Neural crest cell (in vitro differentiated cells): Measurements from ENCODE around the gene KLK10. TPM values are rescaled to one million over a fixed set of nuclear protein-coding genes. Genes with fewer than 3 reads are reported as not detected.

Experiments
- DNase-seq: peaks from one replicate; pipeline ENCODE4 v3.0.0; 2021; ENCODE audit warnings: low read depth, mixed read lengths, low spot score
- H3K27ac Mint-ChIP-seq: one replicate; pipeline ENCODE4 v1.8.0; 2021; ENCODE audit warnings: mild to moderate bottlenecking, mixed read lengths; ENCODE audit not compliant: unreplicated experiment
- H3K27me3 Mint-ChIP-seq: 2 replicates; pipeline ENCODE4 v1.8.0; 2021; ENCODE audit warnings: low read depth, mild to moderate bottlenecking, mixed read lengths
- H3K36me3 Mint-ChIP-seq: 2 replicates; pipeline ENCODE4 v1.8.0; 2021; ENCODE audit warnings: low read depth, mild to moderate bottlenecking, mixed read lengths
- H3K4me1 Mint-ChIP-seq: 2 replicates; pipeline ENCODE4 v1.8.0; 2021; ENCODE audit warnings: mixed read lengths
- H3K4me3 Mint-ChIP-seq: one replicate; pipeline ENCODE4 v1.8.0; 2021; ENCODE audit warnings: mild to moderate bottlenecking, mixed read lengths
- H3K9me3 Mint-ChIP-seq: 2 replicates; pipeline ENCODE4 v1.8.0; 2021; ENCODE audit warnings: mixed read lengths
- total RNA-seq: library from RNA; stranded (reverse); gene quantifications from 2 replicates; pipeline ENCODE4 v1.2.1, GENCODE V29; 2021
- TF ChIP-seq, protein P1 (sequence below): fragments of 200-600 bp; sonication (generic); conservative IDR thresholded peaks from 2 replicates; pipeline ENCODE4 v1.5.0; 2021; ENCODE audit warnings: antibody characterized with exemption, mild to moderate bottlenecking

The KLK10 gene
- total RNA-seq, 1 donor from 2014 or later = not detected

DNA sequence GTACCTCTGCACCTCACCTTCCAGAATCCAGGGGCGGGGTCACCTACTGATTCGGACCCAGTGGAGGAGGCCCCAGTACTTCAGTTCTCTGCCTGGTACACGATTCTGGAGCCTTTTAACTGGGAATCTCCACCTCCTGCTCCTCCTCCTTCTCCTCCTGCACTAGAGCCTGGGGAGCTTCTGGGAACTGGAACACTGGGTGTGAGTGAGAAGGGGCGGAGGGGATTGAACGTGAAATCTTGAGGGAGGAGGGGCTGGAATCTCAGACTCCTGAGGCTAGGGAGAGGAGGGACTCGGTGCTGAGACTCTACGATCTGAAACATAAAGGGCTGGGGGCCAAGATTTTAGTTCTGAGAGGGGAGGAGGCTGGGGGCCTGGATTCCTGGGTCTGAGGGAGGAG is 18.0 kb downstream of the KLK10 start, which contains the start of gene KLK8:
TSS of gene KLK8 (minus strand) at position 90 of the 400 bp plus-strand sequence. CDS start 437 bp downstream, outside the sequence.
- peak within 1 kb of the TSS; percentile 27 for H3K27ac Mint-ChIP-seq
- H3K9me3 Mint-ChIP-seq = no peaks in the 10 kb centered on the region
- no peak for DNase-seq
- H3K4me1 Mint-ChIP-seq = no peaks in the 10 kb centered on the region
- no peaks in the 10 kb centered on the region for H3K36me3 Mint-ChIP-seq
- peaks cover 76% of the 10 kb centered on the region for H3K27me3 Mint-ChIP-seq
- H3K4me3 Mint-ChIP-seq = no peak within 1 kb of the TSS
- TF ChIP-seq, protein P1, sequence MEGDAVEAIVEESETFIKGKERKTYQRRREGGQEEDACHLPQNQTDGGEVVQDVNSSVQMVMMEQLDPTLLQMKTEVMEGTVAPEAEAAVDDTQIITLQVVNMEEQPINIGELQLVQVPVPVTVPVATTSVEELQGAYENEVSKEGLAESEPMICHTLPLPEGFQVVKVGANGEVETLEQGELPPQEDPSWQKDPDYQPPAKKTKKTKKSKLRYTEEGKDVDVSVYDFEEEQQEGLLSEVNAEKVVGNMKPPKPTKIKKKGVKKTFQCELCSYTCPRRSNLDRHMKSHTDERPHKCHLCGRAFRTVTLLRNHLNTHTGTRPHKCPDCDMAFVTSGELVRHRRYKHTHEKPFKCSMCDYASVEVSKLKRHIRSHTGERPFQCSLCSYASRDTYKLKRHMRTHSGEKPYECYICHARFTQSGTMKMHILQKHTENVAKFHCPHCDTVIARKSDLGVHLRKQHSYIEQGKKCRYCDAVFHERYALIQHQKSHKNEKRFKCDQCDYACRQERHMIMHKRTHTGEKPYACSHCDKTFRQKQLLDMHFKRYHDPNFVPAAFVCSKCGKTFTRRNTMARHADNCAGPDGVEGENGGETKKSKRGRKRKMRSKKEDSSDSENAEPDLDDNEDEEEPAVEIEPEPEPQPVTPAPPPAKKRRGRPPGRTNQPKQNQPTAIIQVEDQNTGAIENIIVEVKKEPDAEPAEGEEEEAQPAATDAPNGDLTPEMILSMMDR = no peak

DNA sequence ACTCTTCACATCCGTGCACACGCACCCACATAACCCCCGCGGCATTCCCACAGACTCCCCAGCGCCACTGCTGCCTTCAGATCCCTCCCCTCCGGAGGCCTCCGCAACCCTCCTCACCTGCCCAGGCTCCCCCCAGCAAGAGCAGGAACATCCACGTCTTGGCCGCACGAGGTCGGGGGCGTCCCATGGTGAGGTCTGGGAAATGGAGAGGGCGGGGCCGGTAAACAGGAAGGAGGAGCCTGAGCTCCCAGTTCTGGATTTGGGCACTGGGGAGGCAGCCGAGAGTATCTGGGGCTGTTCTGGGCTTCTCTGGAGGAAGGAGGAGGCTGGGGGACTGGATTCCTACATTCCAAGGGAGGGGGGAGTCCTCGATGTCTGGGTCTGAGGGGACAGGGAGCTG is 18.5 kb downstream of the KLK10 start:
- no peak for DNase-seq
- peaks cover 76% of the 10 kb centered on the region for H3K27me3 Mint-ChIP-seq
- no peak overlapping the region for H3K4me3 Mint-ChIP-seq
- no peaks in the 10 kb centered on the region for H3K9me3 Mint-ChIP-seq
- TF ChIP-seq, protein P1 = no peak
- H3K4me1 Mint-ChIP-seq = no peaks in the 10 kb centered on the region
- peak overlapping the region; percentile 27 for H3K27ac Mint-ChIP-seq
- no peaks in the 10 kb centered on the region for H3K36me3 Mint-ChIP-seq

DNA sequence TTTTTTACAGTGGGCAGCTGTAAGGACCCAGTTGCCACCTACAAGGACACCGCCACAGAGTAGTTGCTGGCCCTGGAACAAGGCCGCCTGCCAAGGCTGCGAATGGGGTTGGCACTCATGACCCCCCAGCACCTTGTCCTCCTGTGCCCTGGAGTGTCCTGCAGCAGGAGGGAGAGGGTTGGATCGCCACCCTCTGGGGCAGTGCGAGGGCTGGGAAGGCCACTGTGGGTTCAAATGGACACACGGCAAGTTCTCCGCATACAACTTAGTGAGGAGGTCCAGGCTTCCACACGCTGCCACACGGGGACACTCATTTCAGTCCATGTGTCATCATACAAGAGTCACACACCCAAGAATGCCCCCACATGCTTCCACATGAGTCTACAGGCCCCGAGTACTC is 19.1 kb downstream of the KLK10 start:
- H3K9me3 Mint-ChIP-seq = no peaks in the 10 kb centered on the region
- TF ChIP-seq, protein P1 = no peak
- no peaks in the 10 kb centered on the region for H3K4me1 Mint-ChIP-seq
- H3K27me3 Mint-ChIP-seq = peaks cover 74% of the 10 kb centered on the region
- H3K4me3 Mint-ChIP-seq = no peak overlapping the region
- H3K27ac Mint-ChIP-seq = no peak overlapping the region
- no peaks in the 10 kb centered on the region for H3K36me3 Mint-ChIP-seq
- no peak for DNase-seq

DNA sequence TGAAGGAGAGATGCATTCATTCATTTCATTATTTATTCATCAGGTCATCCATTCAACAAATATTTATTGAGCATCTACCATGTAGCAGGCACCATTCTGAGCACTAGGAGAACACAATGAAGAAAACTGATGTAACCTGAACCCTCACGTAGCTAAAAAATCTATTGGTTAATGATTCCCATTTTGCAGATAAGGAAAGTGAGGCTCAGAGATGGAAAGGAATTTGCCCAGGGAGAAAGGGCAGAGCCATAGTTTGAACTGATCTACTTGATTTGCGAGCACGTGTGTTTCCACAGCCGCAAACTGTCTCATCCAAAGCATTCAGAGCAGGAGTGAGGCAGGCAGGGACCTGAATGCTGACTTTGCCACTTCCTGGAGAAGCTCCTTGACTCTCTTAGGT is 20.8 kb downstream of the KLK10 start:
- TF ChIP-seq, protein P1 = no peak
- H3K9me3 Mint-ChIP-seq = no peaks in the 10 kb centered on the region
- H3K4me1 Mint-ChIP-seq = no peaks in the 10 kb centered on the region
- H3K27me3 Mint-ChIP-seq = peaks cover 66% of the 10 kb centered on the region
- no peak overlapping the region for H3K4me3 Mint-ChIP-seq
- DNase-seq = no peak
- no peaks in the 10 kb centered on the region for H3K36me3 Mint-ChIP-seq
- no peak overlapping the region for H3K27ac Mint-ChIP-seq

DNA sequence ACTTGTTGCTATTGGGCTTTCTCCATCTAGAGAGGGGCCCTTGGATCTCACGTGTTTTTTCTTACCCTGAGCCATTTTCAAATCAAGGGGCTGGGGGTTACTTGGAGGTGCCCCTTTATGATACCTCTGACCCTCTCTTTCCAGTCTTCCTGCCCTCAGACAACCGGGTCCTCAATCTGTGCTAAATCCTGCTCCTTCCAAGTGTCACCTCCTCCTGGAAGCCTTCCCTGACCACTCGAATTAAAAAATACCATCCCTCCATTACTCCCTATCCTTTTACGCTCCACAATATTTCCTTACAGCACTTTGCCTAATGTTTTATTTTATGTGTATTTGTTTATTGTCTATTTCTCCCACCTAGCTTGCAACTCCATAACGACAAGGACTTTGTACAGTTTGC is 21.4 kb downstream of the KLK10 start:
- TF ChIP-seq, protein P1 = no peak
- Mint-ChIP-seq H3K4me1 (no peaks in the 10 kb centered on the region), H3K27ac (no peak overlapping the region), H3K36me3 (no peaks in the 10 kb centered on the region), H3K9me3 (no peaks in the 10 kb centered on the region), H3K4me3 (no peak overlapping the region), H3K27me3 (peaks cover 60% of the 10 kb centered on the region)
- DNase-seq = no peak

DNA sequence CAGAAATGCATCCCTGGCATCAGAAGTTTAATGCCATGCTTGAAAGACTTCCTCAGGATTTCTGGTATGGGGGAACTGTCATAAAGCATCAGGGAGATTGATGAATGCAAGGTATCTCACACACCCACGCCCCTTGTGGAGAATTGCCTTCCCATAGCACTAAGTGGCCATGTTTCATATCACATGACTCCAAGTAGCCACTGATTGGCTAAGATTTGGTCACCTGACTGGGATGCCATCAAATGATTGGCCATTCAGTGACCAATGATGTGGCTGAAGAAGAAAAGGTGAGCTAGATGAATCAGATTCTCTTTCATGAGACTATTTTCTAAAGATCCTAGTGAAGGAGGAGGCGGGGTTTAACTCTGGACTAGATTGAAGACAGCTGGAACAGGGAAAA is 25.4 kb downstream of the KLK10 start:
- H3K27me3 Mint-ChIP-seq = peaks cover 59% of the 10 kb centered on the region
- TF ChIP-seq, protein P1 = no peak
- H3K9me3 Mint-ChIP-seq = peaks cover 14% of the 10 kb centered on the region
- no peaks in the 10 kb centered on the region for H3K4me1 Mint-ChIP-seq
- H3K4me3 Mint-ChIP-seq = no peak overlapping the region
- no peak overlapping the region for H3K27ac Mint-ChIP-seq
- no peak for DNase-seq
- H3K36me3 Mint-ChIP-seq = peaks cover 2% of the 10 kb centered on the region
